ENCODE measurements around the gene FER1L5. TPM values are rescaled to one million over a fixed set of nuclear protein-coding genes. Genes with fewer than 3 reads are reported as not detected.

Gene FER1L5
- total RNA-seq, 1 donor from 2014 or later: 0.16 TPM

DNA sequence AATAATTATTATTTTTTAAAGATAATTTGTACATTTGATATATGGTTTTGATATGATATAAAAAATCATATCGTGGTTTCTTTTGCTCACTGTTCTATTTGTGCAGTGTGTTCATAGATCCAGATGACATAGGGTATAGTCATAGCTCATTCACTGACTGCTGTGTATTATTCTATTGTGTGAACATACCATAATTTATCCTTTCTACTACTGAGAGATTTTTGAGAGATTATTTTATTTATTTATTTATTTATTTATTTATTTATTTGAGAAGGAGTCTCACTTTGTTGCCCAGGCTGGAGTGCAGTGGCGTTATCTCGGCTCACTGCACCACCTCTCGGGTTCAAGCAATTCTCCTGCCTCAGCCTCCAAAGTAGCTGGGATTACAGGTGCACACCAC is 39.0 kb downstream of the FER1L5 start:
- no peak for ATAC-seq

DNA sequence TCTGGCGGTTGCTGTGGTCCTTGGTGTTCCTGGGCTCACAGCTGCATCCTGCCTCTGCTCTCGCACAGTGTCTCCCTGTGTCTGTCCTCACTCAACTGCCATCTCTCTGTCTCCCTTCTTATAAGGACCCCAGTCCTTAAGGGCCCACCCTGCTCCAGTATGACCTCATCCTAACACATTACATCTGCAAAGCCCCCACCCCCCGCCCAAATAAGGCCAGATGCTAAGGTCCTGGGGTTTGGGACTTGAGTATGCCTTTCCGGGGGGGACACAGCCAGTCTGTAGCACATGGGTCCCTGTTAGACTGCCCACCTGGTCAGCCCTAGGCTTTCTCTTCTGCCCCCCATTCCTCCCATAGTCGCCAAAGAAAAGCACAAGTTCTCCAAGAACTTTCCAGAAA is 40.7 kb downstream of the FER1L5 start:
- no peak for ATAC-seq

DNA sequence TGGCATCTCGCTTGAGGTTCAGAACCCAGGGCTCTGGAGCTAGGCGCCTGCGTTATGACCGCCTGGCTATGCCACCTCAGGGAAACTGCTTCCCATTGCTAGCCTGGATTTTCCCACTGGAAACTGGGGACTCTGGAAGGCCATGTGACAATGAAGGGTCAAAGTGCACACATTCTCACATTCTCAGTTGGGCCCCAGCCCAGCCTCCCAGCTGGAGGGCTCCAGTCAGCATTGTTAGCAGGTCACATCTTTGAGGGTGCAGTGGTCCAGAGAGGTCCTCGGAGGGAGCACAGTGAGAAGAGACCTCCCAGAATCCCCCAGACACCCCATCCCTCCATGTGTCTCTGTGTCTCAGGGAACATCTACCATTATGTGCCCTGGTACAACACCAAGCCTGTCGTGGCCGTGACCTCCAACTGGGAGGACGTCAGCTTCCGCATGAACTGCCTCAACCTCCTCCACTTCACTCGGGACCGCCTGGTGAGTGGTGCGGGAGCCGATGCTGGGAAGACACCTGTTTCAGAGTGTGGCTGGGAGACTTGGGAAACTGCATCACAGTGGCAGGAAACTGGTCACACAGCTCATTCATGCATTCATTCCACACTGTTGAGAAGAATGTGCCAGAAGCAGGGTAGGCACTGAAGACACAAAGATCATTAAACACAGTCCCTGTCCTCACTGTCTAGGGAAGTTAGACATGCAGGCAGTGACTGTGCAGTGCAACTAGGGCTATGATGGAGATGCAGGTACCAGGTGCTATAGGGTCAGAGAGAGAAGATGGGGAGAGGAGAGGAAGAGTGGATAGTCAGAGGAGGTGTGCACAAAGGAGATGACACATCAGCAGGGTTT is 41.6 kb downstream of the FER1L5 start:
- no peak for ATAC-seq

DNA sequence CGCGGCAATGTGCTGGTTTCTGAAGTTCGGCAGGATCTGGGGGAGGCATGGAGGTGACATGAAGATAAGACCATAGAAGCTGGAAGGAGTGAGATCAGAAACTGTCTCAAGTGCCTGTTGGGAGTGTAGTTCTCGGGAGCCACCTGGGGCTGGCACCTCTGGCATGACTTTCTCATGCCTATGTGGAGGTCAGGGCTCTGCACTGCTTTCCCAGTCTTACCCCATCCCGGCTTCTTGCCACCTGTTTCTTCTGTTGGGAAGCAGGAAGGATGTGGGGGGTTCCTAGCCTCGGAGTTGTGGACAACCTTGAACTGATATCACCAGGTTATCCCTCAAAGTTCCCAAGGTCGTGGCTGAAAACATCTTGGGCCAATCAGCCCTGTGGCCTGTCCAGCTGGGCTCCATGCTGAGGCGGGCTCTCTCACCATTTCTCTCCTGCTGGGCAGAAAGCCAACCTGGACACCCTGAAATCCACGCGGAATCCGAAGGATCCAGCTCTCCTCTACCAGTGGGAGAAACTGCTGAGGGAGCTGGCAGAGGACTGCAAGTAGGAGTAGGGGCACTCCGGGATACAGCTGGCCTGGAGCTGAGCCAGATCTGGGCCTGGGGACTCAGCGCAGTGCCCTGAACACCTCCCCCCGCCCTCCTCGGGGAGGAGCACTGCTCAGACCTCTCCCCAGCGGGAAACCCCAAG is 42.5 kb downstream of the FER1L5 start:
- ATAC-seq: no peak

DNA sequence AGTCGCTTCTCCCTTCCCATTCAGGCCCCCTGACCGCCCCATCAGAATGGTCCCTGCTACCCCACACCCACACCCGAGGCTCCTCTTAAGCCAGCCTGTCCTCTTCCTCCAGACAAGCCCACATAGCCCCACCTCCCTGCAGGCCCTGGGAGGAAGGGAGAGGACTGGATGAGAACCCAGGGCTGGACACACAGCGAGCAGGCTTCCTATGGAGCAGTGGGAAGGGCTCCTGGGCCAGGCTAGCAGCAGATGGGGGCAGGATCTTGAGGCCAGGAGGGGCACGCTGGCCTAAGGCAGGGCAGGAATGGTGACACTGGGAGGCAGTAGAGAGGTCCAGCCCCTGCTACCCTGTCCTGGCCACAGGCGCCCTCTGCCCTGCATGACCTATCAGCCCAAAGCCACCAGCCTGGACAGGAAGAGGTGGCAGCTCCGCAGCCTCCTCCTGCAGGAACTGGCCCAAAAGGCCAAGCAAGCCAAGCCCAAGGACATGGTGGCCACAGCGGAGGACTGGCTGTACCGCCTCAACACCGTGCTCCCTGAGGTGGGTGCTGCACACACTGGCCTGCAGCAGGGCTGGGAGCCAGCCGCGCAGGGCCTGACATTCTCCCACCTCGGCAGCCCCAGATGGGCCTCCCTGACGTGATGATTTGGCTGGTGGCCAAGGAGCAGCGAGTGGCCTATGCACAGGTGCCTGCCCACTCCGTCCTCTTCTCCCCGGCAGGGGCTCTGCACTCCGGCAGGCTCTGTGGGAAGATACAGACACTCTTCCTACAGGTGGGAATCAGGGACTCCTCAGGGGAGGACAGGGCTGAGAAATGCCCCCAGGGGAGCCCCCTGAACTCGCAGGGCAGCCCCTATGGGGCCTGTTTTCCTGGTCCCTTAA is 43.3 kb downstream of the FER1L5 start:
- no peak for ATAC-seq

DNA sequence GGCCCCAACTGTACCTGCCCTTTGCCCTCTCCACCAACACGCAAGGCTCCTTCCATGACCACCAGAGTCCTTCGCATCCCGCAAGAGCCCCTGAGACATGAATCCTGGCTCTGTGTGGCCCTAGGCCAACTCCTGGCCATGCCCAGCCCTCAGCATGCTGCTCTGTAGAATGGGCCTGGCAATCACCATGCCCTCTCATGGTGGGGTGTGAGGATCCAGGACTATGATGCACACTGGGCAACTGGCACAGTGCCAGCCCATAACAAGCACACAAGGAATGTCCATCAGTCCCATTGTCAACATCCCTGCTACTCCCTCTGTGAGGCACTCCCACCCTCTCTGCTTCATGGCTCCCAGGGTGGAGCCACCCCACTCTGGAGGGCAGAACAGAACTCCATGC is 44.7 kb downstream of the FER1L5 start:
- ATAC-seq: no peak

DNA sequence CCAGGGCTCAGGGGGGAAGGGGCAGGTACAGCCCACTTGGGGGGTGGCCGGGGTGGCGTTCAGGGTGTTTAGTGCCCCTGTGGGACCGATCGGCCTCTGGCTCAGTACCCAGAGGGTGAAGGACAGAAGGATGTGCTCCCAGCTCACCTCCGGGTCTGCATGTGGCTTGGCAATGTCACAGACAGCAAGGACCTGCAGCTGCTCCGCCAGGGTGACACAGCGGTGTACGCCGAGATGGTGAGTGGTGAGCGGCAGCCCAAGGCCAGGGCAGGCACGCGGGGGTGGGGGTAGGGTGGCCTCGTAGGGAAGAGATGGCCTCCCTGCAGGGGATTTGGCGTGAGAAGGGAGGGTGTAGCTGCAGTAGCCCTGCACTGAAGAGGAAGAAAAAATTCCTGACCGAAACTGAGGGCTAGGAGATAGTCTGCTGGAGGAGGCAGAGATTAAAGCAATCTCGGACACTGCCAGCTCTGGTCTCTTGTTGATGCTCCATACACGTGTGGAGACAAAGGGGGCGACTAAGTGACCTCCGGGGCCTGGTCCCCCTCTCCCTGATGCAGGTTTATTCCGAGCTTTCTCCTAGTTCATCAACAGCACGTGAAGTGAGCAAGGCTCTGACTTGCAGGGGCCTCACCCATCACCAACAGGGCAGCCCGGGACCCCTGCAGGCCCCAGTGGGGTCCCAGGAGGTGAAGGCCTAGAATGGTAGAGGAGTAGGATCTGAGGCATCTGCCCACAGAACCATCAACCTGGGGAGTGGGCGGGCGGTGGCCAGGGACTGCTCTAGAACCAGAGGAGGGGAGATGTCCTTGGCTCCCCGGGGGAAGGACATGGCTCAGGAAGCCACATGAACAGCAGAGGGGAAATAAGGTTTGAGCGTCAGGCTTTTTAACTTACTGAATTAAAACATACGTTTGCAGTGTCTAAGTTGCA is 45.4 kb downstream of the FER1L5 start:
- ATAC-seq: no peak

DNA sequence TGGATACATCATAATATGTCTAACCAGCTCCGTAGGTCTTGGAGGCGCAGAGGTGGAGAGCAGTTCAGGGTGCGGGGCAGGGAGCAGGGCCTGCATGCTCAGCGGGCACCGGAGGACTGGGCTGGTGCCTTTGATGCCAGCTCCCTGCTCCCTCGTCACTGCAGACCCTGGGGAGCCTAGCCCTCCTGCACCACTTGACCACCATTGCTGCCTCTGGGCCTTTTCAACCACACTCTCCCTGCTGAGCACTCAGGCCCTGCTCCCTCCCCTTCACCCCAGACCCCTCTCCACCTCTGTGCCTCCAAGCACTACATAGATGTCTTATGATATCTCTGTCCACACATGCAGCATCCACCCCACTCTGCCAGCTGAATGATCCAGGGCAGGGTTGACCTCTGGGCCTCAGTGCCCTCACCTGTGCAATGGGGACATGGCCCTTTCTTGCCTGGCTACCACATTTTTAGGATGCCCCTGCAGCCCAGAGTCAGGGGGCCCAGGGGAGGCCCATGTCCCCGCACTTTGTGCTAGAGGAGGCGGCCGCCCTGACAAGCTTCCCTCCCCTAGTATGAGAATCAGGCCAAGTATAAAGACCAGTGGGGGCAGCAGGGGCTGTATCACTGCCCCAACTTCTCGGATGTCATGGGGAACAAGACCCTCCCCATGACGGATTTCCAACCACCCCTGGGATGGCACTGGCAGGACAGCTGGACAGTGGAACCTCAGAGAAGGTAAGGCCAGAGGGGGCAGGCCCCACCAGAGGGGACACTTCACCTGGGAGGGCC is 46.3 kb downstream of the FER1L5 start:
- no peak for ATAC-seq

DNA sequence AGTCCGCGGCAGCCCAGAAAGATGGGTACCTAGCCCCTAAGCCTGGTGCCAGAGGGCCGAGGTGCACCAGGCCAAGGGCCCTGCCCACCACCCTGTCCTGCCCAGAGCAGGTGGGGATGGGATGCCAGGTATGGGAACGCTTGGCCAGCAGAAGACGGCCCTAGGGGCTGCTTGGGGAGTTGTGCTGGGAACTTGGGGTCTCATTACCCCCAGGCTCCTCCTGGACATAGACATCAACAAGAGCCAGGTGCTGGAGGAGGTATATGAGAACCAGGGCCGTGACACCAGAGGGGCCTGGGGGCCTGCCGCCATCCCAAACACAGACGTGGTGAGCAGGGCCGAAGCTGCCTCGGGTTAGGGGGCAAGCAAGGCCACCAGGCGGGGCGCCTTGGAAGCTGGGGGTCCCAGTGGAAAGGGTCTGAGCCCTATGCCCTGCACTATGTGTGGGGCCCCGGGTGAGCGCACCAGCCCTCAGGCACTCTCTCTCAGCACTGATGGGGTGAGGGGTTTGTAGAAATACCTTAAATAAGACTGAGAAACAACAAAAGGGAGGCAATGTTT is 46.9 kb downstream of the FER1L5 start:
- ATAC-seq: no peak

DNA sequence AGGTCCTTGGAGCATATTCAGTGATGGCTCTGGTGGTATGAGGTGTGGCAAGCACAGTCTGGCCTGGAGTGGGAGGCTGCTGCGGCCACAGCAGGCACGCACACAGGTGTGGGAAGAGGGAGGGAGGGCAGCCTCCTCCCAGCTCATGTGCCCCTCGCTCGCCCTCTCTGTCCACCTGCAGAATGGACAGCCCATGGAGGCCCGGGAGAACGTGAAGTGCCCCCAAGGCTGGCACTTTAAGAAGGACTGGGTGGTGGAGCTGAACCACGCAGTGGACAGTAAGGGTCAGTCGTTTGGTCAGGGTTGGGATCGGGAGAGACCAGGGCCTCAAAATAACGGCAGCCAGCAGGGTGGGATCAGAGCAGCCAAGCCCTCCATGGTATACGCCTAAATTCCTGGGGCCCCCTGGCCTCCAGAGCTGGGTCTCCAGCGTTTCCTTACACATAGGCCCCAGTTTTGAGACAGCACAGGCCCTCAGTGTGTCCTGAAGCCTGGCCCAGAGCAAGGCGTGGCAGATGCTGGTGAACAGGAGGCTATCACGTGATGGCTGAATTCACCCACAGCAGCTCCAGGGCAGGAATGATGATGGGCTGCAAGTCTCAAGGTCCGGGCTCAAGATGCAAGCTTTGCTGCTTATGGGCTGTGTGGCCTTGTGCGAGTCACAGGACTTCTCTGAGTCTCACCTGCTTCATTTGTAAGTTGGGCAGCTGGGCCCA is 47.9 kb downstream of the FER1L5 start:
- ATAC-seq: no peak

DNA sequence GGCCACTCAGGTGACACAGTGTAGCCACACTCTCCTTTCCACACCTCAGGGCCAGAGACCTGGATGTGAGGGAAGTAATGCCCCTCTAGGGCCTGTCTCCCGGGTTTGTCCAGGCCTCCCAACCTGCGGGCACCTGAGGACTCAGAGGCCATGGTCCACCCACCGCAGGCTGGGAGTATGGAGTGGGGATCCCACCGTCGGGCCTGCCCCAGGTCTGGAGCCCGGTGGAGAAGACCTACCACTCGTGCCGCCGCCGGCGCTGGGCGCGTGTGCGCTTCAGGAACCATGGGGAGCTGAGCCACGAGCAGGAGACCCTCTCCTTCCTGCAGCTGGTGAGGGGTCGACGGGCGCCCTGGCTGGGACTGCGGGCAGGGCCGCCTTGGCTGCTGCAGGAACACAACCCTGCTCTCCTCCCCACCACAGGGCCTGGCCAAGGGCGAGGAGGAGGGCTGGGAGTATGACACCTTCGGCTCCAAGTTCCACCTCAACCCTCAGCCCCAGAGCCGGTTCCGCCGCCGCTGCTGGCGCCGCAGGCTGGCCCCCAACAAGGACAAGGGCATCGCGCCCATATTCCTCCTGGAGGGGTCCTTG is 48.6 kb downstream of the FER1L5 start:
- no peak for ATAC-seq

DNA sequence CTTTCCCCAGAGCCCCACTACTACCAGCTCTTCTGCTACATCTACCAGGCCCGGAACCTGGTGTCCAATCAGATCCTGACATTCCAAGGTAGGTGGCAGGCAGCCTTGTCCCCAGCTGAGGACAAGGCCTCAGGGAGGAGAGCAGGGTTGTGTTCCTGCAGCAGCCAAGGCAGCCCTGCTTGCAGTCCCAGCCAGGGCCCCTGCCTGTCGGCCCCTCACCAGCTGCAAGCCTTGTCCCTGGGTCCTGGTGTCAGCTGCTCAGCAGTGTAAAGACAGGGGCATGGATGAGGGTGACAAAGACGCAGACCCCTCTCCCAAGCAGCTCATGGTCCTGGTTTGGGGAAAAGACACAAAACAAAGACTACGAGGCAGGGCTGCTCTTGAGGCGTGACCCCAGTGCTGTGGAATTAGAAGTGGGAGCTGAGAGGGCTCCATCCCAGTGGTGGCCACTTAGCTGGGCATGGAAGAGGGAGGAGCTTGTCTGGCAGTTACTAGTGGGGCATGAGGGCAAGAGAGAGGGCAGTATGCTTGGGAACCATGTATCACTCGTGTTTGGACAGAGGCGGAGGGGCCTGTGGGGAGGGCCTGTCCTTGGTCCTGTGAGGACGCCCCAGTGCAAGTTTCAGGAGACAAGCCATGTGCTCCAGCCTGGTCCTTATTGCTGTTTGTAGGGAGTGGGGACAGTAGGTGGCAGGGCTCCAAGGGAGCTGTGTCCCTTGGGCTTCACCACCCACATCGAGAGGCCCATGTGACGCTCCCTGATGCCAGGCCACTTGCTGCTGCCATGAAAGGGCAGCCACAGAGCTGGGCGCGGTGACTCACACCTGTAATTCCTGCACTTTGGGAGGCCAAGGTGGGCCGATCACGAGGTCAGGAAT is 49.8 kb downstream of the FER1L5 start:
- ATAC-seq: no peak

DNA sequence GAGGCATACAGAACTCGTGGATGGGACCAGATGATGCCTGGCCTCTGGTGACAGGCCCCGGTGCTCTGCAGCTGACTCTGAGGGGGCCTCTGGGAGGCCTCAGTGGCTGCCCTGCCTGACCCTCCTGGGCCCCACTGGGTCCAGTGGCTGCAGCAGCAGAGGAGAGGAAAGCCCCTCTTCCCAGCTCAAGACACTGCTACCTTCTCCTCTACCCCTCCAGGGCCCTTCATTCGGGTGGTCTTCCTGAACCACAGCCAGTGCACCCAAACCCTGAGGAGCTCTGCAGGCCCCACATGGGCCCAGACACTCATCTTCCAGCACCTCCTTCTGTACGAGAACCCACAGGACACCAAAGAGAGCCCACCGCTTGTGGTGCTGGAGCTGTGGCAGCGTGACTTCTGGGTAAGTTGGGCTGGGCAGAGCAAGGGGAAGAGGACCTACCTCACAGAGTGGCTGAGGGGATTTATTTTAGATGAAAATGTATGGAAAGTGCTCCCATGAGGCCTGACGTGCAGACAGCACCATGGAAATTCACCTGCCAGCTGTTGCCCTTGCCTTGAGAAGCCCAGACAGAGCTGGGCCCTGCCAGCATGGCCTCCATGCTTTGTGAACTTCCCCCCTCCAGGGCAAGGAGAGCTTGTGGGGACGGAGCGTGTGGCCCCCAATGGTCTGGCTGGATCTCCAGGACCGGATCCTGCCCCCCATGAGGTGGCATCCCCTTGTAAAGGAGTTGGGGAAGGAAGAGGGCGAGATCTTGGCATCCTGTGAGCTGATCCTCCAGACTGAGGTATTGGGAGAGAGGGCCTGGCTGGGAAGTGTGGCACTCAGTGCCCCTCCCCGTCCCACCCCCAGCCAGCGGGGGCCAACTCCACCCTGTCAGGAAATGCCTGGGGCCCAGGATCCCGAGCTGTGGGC is 51.0 kb downstream of the FER1L5 start:
- ATAC-seq: no peak

DNA sequence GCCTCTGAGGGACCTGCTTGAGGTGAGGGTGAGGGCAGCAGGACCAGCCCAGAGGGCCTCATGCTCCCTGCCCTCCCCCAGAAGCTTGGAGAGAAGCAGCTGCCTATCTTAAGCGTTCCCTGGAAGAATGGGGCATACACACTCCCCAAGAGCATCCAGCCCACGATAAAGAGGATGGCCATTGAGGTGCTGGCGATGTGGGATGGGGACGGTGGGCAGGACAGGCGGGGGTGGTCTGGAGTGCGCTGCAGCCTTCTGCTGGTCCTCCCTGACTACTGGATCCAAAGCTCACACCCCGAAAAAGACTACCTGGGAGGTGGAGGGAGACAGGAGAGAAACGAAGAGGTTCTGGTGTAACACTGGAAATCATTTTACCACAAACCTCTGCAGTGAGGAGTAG is 51.7 kb downstream of the FER1L5 start:
- ATAC-seq: no peak

DNA sequence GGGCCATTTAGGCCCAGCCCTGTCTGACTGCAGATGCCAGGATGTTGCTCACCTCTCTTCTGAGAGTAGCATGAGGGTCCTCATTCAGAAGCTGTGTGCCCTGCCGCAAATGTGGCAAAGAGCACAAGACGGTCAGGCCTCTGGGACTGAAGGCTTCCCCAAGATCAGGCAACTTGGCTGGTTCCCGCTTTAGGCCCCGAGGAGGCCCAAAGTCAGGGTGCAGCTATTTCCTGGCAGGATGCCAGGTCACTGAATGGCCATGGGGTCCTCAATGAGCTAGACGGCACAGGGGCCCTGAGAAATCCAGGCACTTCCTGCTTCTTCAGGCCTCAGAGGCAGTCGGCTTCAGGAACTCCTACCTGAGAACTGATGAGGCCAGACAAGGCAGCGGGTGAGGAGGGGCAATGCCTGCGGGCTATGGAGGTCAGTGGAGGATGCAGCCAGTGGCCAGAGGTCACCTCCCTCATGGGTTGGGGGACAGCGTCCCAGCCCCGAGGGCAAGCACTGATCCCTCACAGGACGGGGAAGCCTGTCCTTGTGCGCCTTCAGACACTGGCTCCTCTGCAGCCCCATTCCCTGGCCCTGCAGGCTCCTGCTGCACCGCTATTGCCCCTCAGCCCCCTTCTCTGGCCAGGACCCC is 52.4 kb downstream of the FER1L5 start:
- no peak for ATAC-seq

DNA sequence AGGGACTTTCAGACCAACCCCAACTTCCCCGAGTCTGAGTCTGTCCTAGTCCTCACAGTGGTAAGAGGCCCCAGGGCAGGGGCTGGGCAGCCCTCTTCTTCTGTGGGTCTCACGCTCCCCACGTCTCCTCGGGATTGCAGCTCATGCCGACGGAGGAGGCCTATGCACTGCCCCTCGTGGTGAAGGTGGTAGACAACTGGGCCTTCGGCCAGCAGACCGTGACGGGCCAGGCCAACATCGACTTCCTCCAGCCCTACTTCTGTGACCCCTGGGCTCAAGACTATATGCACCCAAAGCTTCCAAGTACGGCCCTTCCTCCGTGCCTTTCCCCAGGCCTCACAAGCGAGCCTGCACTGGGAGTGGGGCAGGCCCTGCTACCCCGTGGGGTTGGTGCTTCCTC is 53.0 kb downstream of the FER1L5 start:
- ATAC-seq: no peak

DNA sequence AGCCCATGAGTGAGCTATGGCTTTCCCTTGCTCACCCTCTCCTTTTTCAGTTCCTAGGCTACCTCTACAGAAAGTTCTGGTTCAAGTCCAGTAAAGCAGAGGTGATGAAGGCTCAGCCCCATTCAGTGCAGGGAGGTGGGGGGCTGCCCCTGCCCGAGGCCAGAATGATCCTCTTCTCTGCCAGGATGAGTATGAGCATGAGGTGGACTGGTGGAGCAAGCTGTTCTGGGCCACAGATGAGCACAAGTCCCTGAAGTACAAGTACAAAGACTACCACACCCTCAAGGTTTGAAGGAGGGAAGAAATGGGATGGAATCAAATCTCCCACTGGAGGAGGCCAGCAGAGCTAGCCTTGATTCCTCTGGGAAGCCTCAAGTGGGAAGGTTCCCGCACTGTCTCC is 54.9 kb downstream of the FER1L5 start:
- peak; percentile 84 for ATAC-seq
